GM21423 (cell line): ENCODE data around the gene TBXAS1.

Source experiments
- ATAC-seq: cut with Tn5 transposase; IDR thresholded peaks from one replicate; pipeline ENCODE4 v1.9.1; 2021; ENCODE audit warnings: mild to moderate bottlenecking, moderate library complexity; ENCODE audit not compliant: unreplicated experiment

TBXAS1 gene

GRCh38 chr7:140017034-140017433 is 188.0 kb downstream of the TBXAS1 start:
- ATAC-seq = no peak

GRCh38 chr7:140017543-140017942 is 188.5 kb downstream of the TBXAS1 start:
- no peak for ATAC-seq

GRCh38 chr7:140018125-140019043 is 189.3 kb downstream of the TBXAS1 start:
- ATAC-seq = no peak

- ATAC-seq = no peak
These were observed 190.1 kb downstream of the TBXAS1 start for GRCh38 chr7:140019172-140019571.

- ATAC-seq = no peak
These were observed 190.5 kb downstream of the TBXAS1 start for GRCh38 chr7:140019606-140020005.

- no peak for ATAC-seq
These were observed 192.5 kb downstream of the TBXAS1 start for GRCh38 chr7:140021603-140022002.

GRCh38 chr7:140022582-140023211 is 193.6 kb downstream of the TBXAS1 start:
- ATAC-seq = no peak

- no peak for ATAC-seq
These were observed 194.7 kb downstream of the TBXAS1 start for GRCh38 chr7:140023728-140024127.

- no peak for ATAC-seq
These were observed 195.5 kb downstream of the TBXAS1 start for GRCh38 chr7:140024585-140024984.

GRCh38 chr7:140025241-140025640 is 196.2 kb downstream of the TBXAS1 start:
- ATAC-seq = no peak

- no peak for ATAC-seq
These were observed 196.9 kb downstream of the TBXAS1 start for GRCh38 chr7:140025814-140026433.

- ATAC-seq = no peak
These were observed 197.9 kb downstream of the TBXAS1 start for GRCh38 chr7:140026935-140027334.

- ATAC-seq = no peak
These were observed 198.8 kb downstream of the TBXAS1 start for GRCh38 chr7:140027858-140028257.

GRCh38 chr7:140028311-140028710 is 199.2 kb downstream of the TBXAS1 start:
- ATAC-seq = no peak

- no peak for ATAC-seq
These were observed 200.0 kb downstream of the TBXAS1 start for GRCh38 chr7:140029072-140029471.

- no peak for ATAC-seq
These were observed 202.3 kb downstream of the TBXAS1 start for GRCh38 chr7:140031364-140031763.

- no peak for ATAC-seq
These were observed 204.0 kb downstream of the TBXAS1 start for GRCh38 chr7:140033036-140033435.

- no peak for ATAC-seq
These were observed 204.8 kb downstream of the TBXAS1 start for GRCh38 chr7:140033779-140034363.

- no peak for ATAC-seq
These were observed 205.4 kb downstream of the TBXAS1 start for GRCh38 chr7:140034421-140034820.

- no peak for ATAC-seq
These were observed 206.5 kb downstream of the TBXAS1 start for GRCh38 chr7:140035400-140036223.
